Panc1 (cell line): ENCODE results near the gene PSMD8. TPM values are rescaled to one million over a fixed set of nuclear protein-coding genes. Genes with fewer than 3 reads are reported as not detected.

Experiments used
- ATAC-seq: fragments of 200-7000 bp; cut with Tn5 transposase; 2 replicates; pipeline ENCODE4 v1.9.1; 2020; ENCODE audit warnings: mild to moderate bottlenecking, moderate library complexity
- BruUV-seq: library from RNA; stranded (reverse); fragments of 400-500 nt; replicated peaks from 2 replicates; lab custom pipeline; 2021; lab: Mats Ljungman, UMichigan
- CTCF ChIA-PET: fragments of 300-600 bp; sonication (Branson Sonifier 250); formaldehyde crosslinking; loops from one replicate; lab custom pipeline; 2022; ENCODE audit warnings: antibody characterized with exemption; lab: Charles Lee
- POLR2A ChIA-PET: fragments of 300-600 bp; sonication (Branson Sonifier 250); formaldehyde crosslinking; loops from one replicate; lab custom pipeline; 2022; ENCODE audit warnings: antibody characterized with exemption; lab: Charles Lee
- DNase-seq: peaks from one replicate; pipeline ENCODE4 v3.0.0-alpha.2; 2010; ENCODE audit warnings: low read depth, low spot score
- H3K27ac ChIP-seq: 2 replicates; pipeline ENCODE4 v1.5.1; 2011; ENCODE audit warnings: mild to moderate bottlenecking, low read length, inconsistent platforms
- H3K27me3 ChIP-seq: fragments of 200-500 bp; sonication (Bioruptor generic); 2 replicates; pipeline ENCODE4 v1.6.0; 2014; ENCODE audit warnings: low read length, inconsistent platforms; ENCODE audit not compliant: control insufficient read depth, insufficient read depth
- H3K36me3 ChIP-seq: fragments of 200-500 bp; sonication (Bioruptor generic); 2 replicates; pipeline ENCODE4 v1.5.1; 2014; ENCODE audit warnings: inconsistent platforms, mild to moderate bottlenecking, low read length, moderate library complexity; ENCODE audit not compliant: control insufficient read depth, insufficient read depth
- H3K4me1 ChIP-seq: 2 replicates; pipeline ENCODE4 v1.5.1; 2011; ENCODE audit warnings: inconsistent platforms, mild to moderate bottlenecking, low read length, moderate library complexity; ENCODE audit not compliant: control insufficient read depth, insufficient read depth
- H3K4me3 ChIP-seq, 2 experiments: 2 replicates each; pipeline ENCODE4 v1.5.1; 2011 to 2012; ENCODE audit warnings: low read depth in 2 of 2, low read length in 2 of 2, mild to moderate bottlenecking in 2 of 2, inconsistent platforms in 1 of 2, moderate library complexity in 1 of 2
- H3K9me3 ChIP-seq: fragments of 200-500 bp; sonication (Bioruptor generic); 2 replicates; pipeline ENCODE4 v1.5.1; 2014; ENCODE audit warnings: low read depth, mild to moderate bottlenecking, inconsistent platforms, low read length, moderate library complexity; ENCODE audit not compliant: control insufficient read depth, insufficient read depth
- CTCF ChIP-seq: fragments of 450-650 bp; IDR thresholded peaks from 2 replicates; pipeline ENCODE4 v1.5.1; 2017; ENCODE audit warnings: mild to moderate bottlenecking
- POLR2AphosphoS5 ChIP-seq: IDR thresholded peaks from 2 replicates; pipeline ENCODE4 v1.6.1; 2012; ENCODE audit warnings: mild to moderate bottlenecking, low read depth, low read length, moderate library complexity
- REST ChIP-seq, 2 experiments: IDR thresholded peaks; 2 replicates each; pipeline ENCODE4 v1.6.1; 2011 to 2012; ENCODE audit warnings: low read depth in 2 of 2, control low read depth in 1 of 2, low read length in 1 of 2, mild to moderate bottlenecking in 1 of 2, moderate library complexity in 1 of 2; ENCODE audit not compliant: insufficient read depth in 1 of 2
- SIN3A ChIP-seq: IDR thresholded peaks from 2 replicates; pipeline ENCODE4 v1.6.1; 2012; ENCODE audit warnings: low read depth, mild to moderate bottlenecking, low read length, moderate library complexity, borderline replicate concordance; ENCODE audit not compliant: insufficient read depth
- TCF7L2 ChIP-seq: IDR thresholded peaks from 2 replicates; pipeline ENCODE4 v1.6.1; 2011; ENCODE audit warnings: mild to moderate bottlenecking, low read depth, low read length, inconsistent platforms
- in situ Hi-C: cut with HindIII; loops from 2 replicates; pipeline ENCODE4 v1.10.0; 2016; ENCODE audit warnings: low sequenced_read_pairs, low pct_unique_long_range_greater_than_20kb
- intact Hi-C: fragments of 100-400 bp; cut with micrococcal nuclease; formaldehyde crosslinking; loops from one replicate; pipeline ENCODE4 v1.10.0; 2022; ENCODE audit not compliant: unreplicated experiment
- total RNA-seq: library from RNA; stranded (reverse); gene quantifications from one replicate; pipeline ENCODE4 v1.2.1, GENCODE V29; 2021; ENCODE audit not compliant: unreplicated experiment

The PSMD8 gene
- total RNA-seq, 1 experiment from 2014 or later: 388 TPM

- no peak for DNase-seq
- TF ChIP-seq TCF7L2 (no peak), REST (IDR thresholded peaks at IDR 0.05; ENCODE audit: insufficient read depth in 1 of 2, low read depth in 2 of 2, low read length in 1 of 2) (no peak), CTCF (no peak), SIN3A (no peak), POLR2AphosphoS5 (no peak)
- intact Hi-C loops: no loop called here
- ChIA-PET POLR2A (no interaction called here), CTCF (interaction anchor here (0.6 to 1.5 kb wide), 2 partner anchors 15 to 61 kb away, joined by 3 to 4 read pairs; partner anchors contain the start of gene FAM98C)
- no TSS peak for BruUV-seq
- no peaks in the 10 kb centered on the region for H3K4me1 ChIP-seq
- no peaks in the 10 kb centered on the region for H3K27me3 ChIP-seq
- H3K27ac ChIP-seq: no peak overlapping the region
- no peak overlapping the region for H3K4me3 ChIP-seq
- no peak for ATAC-seq
- no peaks in the 10 kb centered on the region for H3K9me3 ChIP-seq
- no peaks in the 10 kb centered on the region for H3K36me3 ChIP-seq
- in situ Hi-C loops: no loop called here
These were observed 42.8 kb downstream of the PSMD8 start for GRCh38 chr19:38417146-38417543.

GRCh38 chr19:38417544-38418506 lies 43.5 kb downstream of the PSMD8 start:
- no peak overlapping the region for H3K27ac ChIP-seq
- in situ Hi-C loops: no loop called here
- ChIA-PET POLR2A (no interaction called here), CTCF (interaction anchor here (0.6 to 1.5 kb wide), 2 partner anchors 15 to 60 kb away, joined by 3 to 4 read pairs; partner anchors contain the start of gene FAM98C)
- ATAC-seq: peak; percentile 66
- H3K36me3 ChIP-seq: no peaks in the 10 kb centered on the region
- H3K27me3 ChIP-seq: no peaks in the 10 kb centered on the region
- TF ChIP-seq POLR2AphosphoS5 (no peak), TCF7L2 (peak; percentile 67; the same call in 1 of the 2 replicates)
- peak overlapping the region; percentile 25 to 51 for H3K4me3 ChIP-seq
- H3K4me1 ChIP-seq: no peaks in the 10 kb centered on the region
- BruUV-seq: no TSS peak
- no peak for DNase-seq
- H3K9me3 ChIP-seq: no peaks in the 10 kb centered on the region
- intact Hi-C loops: no loop called here
